GM12878 (cell line): ENCODE data around the gene FNDC8.

Source experiments
- BRCA1 ChIP-seq: IDR thresholded peaks from 2 replicates; pipeline ENCODE4 v1.6.1; 2011; ENCODE audit warnings: low read depth, low read length, improper control_type of control experiment
- EZH2 ChIP-seq: IDR thresholded peaks from 2 replicates; pipeline ENCODE4 v1.6.1; 2012; ENCODE audit warnings: low read depth, mild to moderate bottlenecking, control low read depth, inconsistent platforms, low read length, borderline replicate concordance; ENCODE audit not compliant: control insufficient read depth
- MTA3 ChIP-seq: IDR thresholded peaks from 2 replicates; pipeline ENCODE4 v1.6.1; 2012; ENCODE audit warnings: low read length, inconsistent platforms, borderline replicate concordance
- PAX5 ChIP-seq: IDR thresholded peaks from 2 replicates; pipeline ENCODE4 v1.6.1; 2011; ENCODE audit warnings: low read depth, low read length, borderline replicate concordance
- POLR2A ChIP-seq: IDR thresholded peaks from 2 replicates; pipeline ENCODE4 v1.6.1; 2011; ENCODE audit warnings: low read depth, mild to moderate bottlenecking, low read length
- POLR2AphosphoS5 ChIP-seq: IDR thresholded peaks from 2 replicates; pipeline ENCODE4 v1.6.1; 2011; ENCODE audit warnings: mild to moderate bottlenecking, low read length, inconsistent platforms
- TF ChIP-seq, protein P1 (sequence below), 3 experiments: IDR thresholded peaks in 2 of 3; conservative IDR thresholded peaks in 1 of 3; 2 replicates each; pipeline ENCODE4 v1.5.1; 2011; ENCODE audit warnings: low read depth in 3 of 3, low read length in 3 of 3, mild to moderate bottlenecking in 3 of 3, control low read depth in 2 of 3, moderate library complexity in 2 of 3, inconsistent platforms in 1 of 3, mixed read lengths in 1 of 3; ENCODE audit not compliant: control insufficient read depth in 2 of 3, insufficient read depth in 1 of 3; ENCODE audit errors: extremely low read depth in 1 of 3
- TF ChIP-seq, protein P2 (sequence below): IDR thresholded peaks from 2 replicates; pipeline ENCODE4 v1.6.1; 2011; ENCODE audit warnings: low read depth, mild to moderate bottlenecking, low read length, moderate library complexity, borderline replicate concordance; ENCODE audit errors: extremely low read depth

DNA sequence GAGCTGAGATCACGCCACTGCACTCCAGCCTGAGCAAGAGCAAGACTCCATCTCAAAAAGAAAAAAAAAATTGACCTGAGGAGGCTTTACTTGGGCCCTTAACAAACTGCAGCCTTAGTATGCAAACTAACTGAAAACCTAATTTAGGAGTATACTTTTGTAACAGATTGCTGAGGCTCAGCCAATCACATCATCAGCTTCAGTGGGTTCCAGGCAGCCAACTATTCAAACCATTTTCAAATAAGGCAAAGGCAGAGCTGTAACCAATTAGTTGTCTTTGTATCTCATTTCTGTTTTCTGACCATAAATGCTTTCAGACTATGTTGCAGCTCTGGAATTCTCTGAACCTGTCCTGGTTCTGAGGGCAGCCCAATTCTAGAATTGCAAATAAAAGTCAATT is 25.7 kb upstream of the FNDC8 start:
- TF ChIP-seq POLR2AphosphoS5 (no peak), MTA3 (no peak), POLR2A (no peak), PAX5 (no peak), BRCA1 (no peak), EZH2 (no peak)
- TF ChIP-seq, protein P1, sequence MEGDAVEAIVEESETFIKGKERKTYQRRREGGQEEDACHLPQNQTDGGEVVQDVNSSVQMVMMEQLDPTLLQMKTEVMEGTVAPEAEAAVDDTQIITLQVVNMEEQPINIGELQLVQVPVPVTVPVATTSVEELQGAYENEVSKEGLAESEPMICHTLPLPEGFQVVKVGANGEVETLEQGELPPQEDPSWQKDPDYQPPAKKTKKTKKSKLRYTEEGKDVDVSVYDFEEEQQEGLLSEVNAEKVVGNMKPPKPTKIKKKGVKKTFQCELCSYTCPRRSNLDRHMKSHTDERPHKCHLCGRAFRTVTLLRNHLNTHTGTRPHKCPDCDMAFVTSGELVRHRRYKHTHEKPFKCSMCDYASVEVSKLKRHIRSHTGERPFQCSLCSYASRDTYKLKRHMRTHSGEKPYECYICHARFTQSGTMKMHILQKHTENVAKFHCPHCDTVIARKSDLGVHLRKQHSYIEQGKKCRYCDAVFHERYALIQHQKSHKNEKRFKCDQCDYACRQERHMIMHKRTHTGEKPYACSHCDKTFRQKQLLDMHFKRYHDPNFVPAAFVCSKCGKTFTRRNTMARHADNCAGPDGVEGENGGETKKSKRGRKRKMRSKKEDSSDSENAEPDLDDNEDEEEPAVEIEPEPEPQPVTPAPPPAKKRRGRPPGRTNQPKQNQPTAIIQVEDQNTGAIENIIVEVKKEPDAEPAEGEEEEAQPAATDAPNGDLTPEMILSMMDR (IDR thresholded peaks at IDR 0.05 in 2 of 3, conservative IDR thresholded peaks at IDR 0.05 in 1 of 3; ENCODE audit: control insufficient read depth in 2 of 3, extremely low read depth in 1 of 3, insufficient read depth in 1 of 3, low read depth in 3 of 3, low read length in 3 of 3), result no peak
- TF ChIP-seq, protein P2, sequence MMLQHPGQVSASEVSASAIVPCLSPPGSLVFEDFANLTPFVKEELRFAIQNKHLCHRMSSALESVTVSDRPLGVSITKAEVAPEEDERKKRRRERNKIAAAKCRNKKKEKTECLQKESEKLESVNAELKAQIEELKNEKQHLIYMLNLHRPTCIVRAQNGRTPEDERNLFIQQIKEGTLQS, result no peak
